ENCODE measurements around the gene ATAD2B. TPM values are rescaled to one million over a fixed set of nuclear protein-coding genes. Genes with fewer than 3 reads are reported as not detected.

Gene ATAD2B
- polyA plus RNA-seq, 1 experiment = 6.0 TPM

- POLR2A ChIA-PET = interaction anchor here (0.7 kb wide), 1 partner anchor 535 kb away, joined by 3 read pairs; no protein-coding TSS in a partner anchor
- DNase-seq (ENCODE audit: low read depth, low spot score) = no peak
- Histone ChIP-seq H3K27me3 (ENCODE audit: control insufficient read depth, insufficient read depth, low read length) (no peaks in the 10 kb centered on the region), H3K4me3 (ENCODE audit: low read depth, low read length) (no peak overlapping the region), H3K9me3 (ENCODE audit: control insufficient read depth, insufficient read depth, low read length) (no peaks in the 10 kb centered on the region), H3K27ac (ENCODE audit: low read depth, low read length) (no peak overlapping the region)
- CTCF ChIA-PET = interaction anchor here (0.6 to 1.1 kb wide), 2 partner anchors 55 to 1131 kb away, joined by 4 read pairs; no protein-coding TSS in a partner anchor
- no peak for TF ChIP-seq CTCF (IDR thresholded peaks at IDR 0.05; ENCODE audit: low read depth, low read length)
These were observed 157.6 kb downstream of the ATAD2B start for GRCh38 chr2:23769364-23769763.

GRCh38 chr2:23767876-23768621 lies 158.9 kb downstream of the ATAD2B start:
- no peak for TF ChIP-seq CTCF (IDR thresholded peaks at IDR 0.05; ENCODE audit: low read depth, low read length)
- DNase-seq (ENCODE audit: low read depth, low spot score) = no peak
- ChIA-PET CTCF (no interaction called here), POLR2A (no interaction called here)
- Histone ChIP-seq H3K27me3 (ENCODE audit: control insufficient read depth, insufficient read depth, low read length) (no peaks in the 10 kb centered on the region), H3K9me3 (ENCODE audit: control insufficient read depth, insufficient read depth, low read length) (no peaks in the 10 kb centered on the region), H3K4me3 (ENCODE audit: low read depth, low read length) (no peak overlapping the region), H3K27ac (ENCODE audit: low read depth, low read length) (no peak overlapping the region)

- no peak for TF ChIP-seq CTCF (IDR thresholded peaks at IDR 0.05; ENCODE audit: low read depth, low read length)
- Histone ChIP-seq H3K27me3 (ENCODE audit: control insufficient read depth, insufficient read depth, low read length) (no peaks in the 10 kb centered on the region), H3K9me3 (ENCODE audit: control insufficient read depth, insufficient read depth, low read length) (no peaks in the 10 kb centered on the region), H3K4me3 (ENCODE audit: low read depth, low read length) (no peak overlapping the region), H3K27ac (ENCODE audit: low read depth, low read length) (no peak overlapping the region)
- ChIA-PET CTCF (interaction anchor here (1.8 to 4.6 kb wide), 2 partner anchors 411 to 563 kb away, joined by 6 to 12 read pairs; no protein-coding TSS in a partner anchor), POLR2A (no interaction called here)
- no peak for DNase-seq (ENCODE audit: low read depth, low spot score)
These were observed 164.8 kb downstream of the ATAD2B start for GRCh38 chr2:23762141-23762540.

- CTCF ChIA-PET = interaction anchor here (0.7 to 4.6 kb wide), 6 partner anchors 9 to 562 kb away, joined by 3 to 12 read pairs (median 6); no protein-coding TSS in a partner anchor
- no peak for TF ChIP-seq CTCF (IDR thresholded peaks at IDR 0.05; ENCODE audit: low read depth, low read length)
- POLR2A ChIA-PET = no interaction called here
These were observed 165.3 kb downstream of the ATAD2B start for GRCh38 chr2:23761638-23762037.

GRCh38 chr2:23760736-23761135 lies 166.2 kb downstream of the ATAD2B start:
- Histone ChIP-seq H3K4me3 (ENCODE audit: low read depth, low read length) (no peak overlapping the region), H3K27ac (ENCODE audit: low read depth, low read length) (no peak overlapping the region), H3K27me3 (ENCODE audit: control insufficient read depth, insufficient read depth, low read length) (no peaks in the 10 kb centered on the region), H3K9me3 (ENCODE audit: control insufficient read depth, insufficient read depth, low read length) (no peaks in the 10 kb centered on the region)
- DNase-seq (ENCODE audit: low read depth, low spot score) = peak; percentile 43
- TF ChIP-seq CTCF (IDR thresholded peaks at IDR 0.05; ENCODE audit: low read depth, low read length) = peak; percentile 47
- ChIA-PET CTCF (interaction anchor here (0.7 to 4.6 kb wide), 8 partner anchors 10 to 1404 kb away, joined by 3 to 12 read pairs (median 4); no protein-coding TSS in a partner anchor), POLR2A (no interaction called here)

More at GRCh38 chr2:23761638-23762037, 165.3 kb downstream of the ATAD2B start:
- no peak overlapping the region for H3K27ac ChIP-seq (ENCODE audit: low read depth, low read length)
- H3K27me3 ChIP-seq (ENCODE audit: control insufficient read depth, insufficient read depth, low read length) = no peaks in the 10 kb centered on the region
- H3K9me3 ChIP-seq (ENCODE audit: control insufficient read depth, insufficient read depth, low read length) = no peaks in the 10 kb centered on the region
- DNase-seq (ENCODE audit: low read depth, low spot score) = no peak
- H3K4me3 ChIP-seq (ENCODE audit: low read depth, low read length) = no peak overlapping the region
